ENCODE results near the gene WDR86.

The WDR86 gene

GRCh38 chr7:151411551-151411950, 1.7 kb upstream of the WDR86 start:
- H3K36me3 ChIP-seq (ENCODE audit: insufficient read depth, low read length): no peaks in the 10 kb centered on the region
- H3K9me3 ChIP-seq (ENCODE audit: control insufficient read depth, insufficient read depth, low read length): no peaks in the 10 kb centered on the region
- peaks cover 19% of the 10 kb centered on the region for H3K4me1 ChIP-seq (ENCODE audit: insufficient read depth, low read length)
- H3K9ac ChIP-seq (ENCODE audit: low read depth, low read length): no peak overlapping the region; the same call in 1 of the 2 replicates

DNA sequence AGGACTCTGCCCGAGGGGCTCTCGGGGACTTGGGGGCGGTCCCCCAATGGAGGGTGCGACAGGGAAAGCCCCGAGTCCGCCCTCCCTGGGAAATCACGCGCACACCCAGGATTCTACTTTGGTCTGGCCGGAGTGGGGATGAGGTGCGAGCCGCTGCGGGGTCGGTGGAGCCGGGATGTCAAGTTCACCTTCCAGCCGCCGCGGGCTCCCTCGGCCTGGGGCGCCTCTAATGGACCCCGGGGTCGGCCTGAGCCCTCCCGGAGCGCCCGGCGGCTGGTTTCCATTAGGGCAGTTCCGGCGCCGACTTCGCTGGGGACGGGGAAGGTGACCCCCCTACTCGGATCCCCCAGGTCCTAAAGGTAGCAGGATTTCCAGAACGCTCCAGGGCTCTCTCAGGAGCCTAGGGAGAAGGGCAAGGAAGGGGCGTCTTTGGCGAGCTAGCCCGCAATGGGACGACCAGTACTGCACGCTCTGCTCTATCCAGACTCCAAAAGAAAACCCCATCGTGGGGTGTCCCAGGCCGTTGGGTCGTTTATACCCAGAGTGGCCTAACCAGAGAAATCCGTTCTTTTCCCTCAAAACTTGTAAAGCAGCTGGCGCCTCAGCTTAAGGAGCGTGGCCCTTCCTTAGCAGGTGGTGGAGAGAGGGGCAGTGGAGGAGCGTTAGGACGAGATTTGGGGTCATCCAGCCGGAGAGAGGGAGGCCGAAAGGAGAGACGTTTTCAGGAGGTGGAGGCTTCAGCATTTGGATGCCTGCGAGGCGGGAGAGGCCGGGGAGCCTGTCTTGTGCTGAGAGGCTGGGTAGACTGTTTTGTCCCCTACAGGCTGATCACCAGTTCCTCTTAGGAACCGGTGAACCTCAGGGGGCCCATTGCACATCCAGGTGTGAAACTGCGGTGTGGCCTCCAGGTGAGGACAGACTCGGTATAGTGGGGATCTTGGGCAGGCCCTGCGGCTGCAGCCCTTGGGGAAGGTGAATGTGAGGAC, 860 bp upstream of the WDR86 start:
- Histone ChIP-seq H3K9me3 (ENCODE audit: control insufficient read depth, insufficient read depth, low read length) (no peaks in the 10 kb centered on the region), H3K4me1 (ENCODE audit: insufficient read depth, low read length) (peaks cover 17% of the 10 kb centered on the region; the same call in 1 of the 2 replicates), H3K9ac (ENCODE audit: low read depth, low read length) (peak overlapping the region; percentile 82), H3K36me3 (ENCODE audit: insufficient read depth, low read length) (no peaks in the 10 kb centered on the region)

DNA sequence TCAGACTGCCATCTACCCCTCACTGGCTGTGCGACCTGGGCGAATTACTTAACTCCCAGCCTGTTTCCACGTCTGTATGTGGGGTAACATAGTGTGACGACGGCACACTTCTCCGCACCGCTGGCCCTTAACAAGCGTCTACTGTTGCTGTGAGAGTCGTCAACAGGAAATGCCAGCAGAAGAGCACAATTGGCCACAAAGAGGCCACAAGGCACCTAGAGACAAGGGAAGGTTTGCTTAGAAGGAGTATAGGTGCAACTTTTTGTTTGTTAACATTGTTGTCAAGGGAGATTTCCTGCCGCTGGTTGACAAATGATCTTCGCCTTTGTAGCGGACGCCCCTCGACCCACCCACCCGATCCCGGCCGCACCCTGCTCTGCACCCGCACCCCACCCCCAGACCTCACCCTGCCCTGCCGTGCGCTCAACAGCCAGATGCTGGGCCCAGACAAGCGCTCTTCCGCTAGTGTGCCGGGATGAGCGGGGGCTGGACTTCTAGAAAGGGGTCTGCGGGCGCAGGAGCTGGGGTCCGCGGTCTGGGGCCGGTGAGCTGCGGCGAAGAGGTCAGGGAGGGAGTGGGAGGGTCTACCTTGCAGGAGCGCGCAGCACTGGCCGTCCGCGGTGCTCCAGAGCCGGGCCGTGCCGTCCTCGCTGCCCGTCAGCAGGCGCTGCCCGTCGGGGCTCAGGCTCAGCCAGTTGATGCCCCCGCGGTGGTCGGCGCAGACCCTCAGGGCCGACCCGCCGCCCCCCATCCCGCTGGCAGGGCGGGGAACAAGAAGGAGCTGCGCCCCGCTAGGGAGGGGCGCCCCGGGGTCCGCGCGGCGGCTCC, 785 bp downstream of the WDR86 start:
- peaks cover 17% of the 10 kb centered on the region; the same call in 1 of the 2 replicates for H3K4me1 ChIP-seq (ENCODE audit: insufficient read depth, low read length)
- H3K9me3 ChIP-seq (ENCODE audit: control insufficient read depth, insufficient read depth, low read length): no peaks in the 10 kb centered on the region
- H3K9ac ChIP-seq (ENCODE audit: low read depth, low read length): peak overlapping the region; percentile 82
- no peaks in the 10 kb centered on the region for H3K36me3 ChIP-seq (ENCODE audit: insufficient read depth, low read length)

- H3K9ac ChIP-seq (ENCODE audit: low read depth, low read length): peak overlapping the region; percentile 82
- peaks cover 17% of the 10 kb centered on the region; the same call in 1 of the 2 replicates for H3K4me1 ChIP-seq (ENCODE audit: insufficient read depth, low read length)
Observed at GRCh38 chr7:151408498-151408838, 1.4 kb downstream of the WDR86 start.

GRCh38 chr7:151406886-151407583, 2.8 kb downstream of the WDR86 start:
- Histone ChIP-seq H3K9ac (ENCODE audit: low read depth, low read length) (no peak overlapping the region), H3K4me1 (ENCODE audit: insufficient read depth, low read length) (peaks cover 17% of the 10 kb centered on the region; the same call in 1 of the 2 replicates), H3K36me3 (ENCODE audit: insufficient read depth, low read length) (no peaks in the 10 kb centered on the region), H3K9me3 (ENCODE audit: control insufficient read depth, insufficient read depth, low read length) (no peaks in the 10 kb centered on the region)

More at GRCh38 chr7:151408498-151408838, 1.4 kb downstream of the WDR86 start:
- Histone ChIP-seq H3K36me3 (ENCODE audit: insufficient read depth, low read length) (no peaks in the 10 kb centered on the region), H3K9me3 (ENCODE audit: control insufficient read depth, insufficient read depth, low read length) (no peaks in the 10 kb centered on the region)

DNA sequence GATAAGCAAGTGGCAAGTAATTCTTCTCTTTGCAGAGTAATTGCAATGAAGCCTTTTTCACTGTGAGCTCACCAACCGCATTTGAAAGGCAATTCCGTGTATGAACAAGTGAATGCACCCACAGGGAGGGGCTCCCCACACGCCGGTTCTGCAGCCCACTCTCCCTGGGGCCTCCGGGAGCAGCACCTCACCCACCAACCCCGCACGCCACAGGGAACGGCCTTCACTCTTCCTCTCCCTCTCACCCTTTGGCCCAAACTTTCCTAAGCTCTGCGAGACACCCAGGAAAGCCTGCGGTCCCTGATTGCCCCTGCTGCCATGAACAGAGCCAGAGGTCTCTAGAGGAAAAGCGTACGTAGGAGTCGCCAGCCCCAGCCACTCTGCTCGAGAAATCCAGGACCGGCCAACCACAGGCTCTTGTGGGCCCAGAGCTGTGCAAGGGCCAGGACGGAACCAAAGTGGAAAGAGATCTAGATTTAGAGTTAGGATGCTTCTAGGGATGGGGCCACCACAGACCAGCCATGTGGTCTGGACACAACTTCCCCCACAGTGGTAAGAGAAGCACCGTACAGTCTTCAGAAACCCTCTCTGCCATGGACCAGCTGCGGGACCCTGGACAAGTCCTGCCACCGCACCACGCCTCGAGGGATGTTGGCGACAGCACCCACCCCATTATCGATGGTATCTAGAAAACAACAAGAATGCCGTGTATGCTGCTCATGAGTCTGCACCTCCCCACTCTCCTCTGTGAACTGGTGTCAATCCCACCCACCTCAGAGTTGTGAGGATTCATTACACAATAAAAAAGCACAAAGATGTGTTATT, 3.6 kb downstream of the WDR86 start:
- Histone ChIP-seq H3K9ac (ENCODE audit: low read depth, low read length) (no peak overlapping the region), H3K4me1 (ENCODE audit: insufficient read depth, low read length) (peaks cover 10% of the 10 kb centered on the region; the same call in 1 of the 2 replicates), H3K9me3 (ENCODE audit: control insufficient read depth, insufficient read depth, low read length) (no peaks in the 10 kb centered on the region), H3K36me3 (ENCODE audit: insufficient read depth, low read length) (no peaks in the 10 kb centered on the region)

DNA sequence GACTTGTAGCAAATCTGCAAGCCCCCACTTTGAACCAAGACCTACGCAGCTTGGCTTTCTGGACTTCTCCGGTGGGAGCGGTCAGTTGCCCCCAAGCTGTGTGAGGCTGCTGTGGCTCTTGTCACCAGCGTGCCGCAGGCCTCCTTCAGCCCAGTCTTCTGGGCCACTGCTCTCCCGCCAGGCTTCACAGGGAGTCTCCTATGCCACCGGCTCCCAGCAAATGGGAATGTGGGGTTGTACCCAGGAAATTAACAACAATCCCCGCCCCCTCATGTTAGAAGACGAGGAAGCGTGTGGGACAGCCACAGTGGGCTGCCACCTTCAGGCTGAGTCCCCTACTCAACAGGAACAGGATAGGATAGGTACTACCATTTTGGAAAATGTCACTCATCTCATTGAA, 4.2 kb downstream of the WDR86 start:
- Histone ChIP-seq H3K9ac (ENCODE audit: low read depth, low read length) (no peak overlapping the region), H3K4me1 (ENCODE audit: insufficient read depth, low read length) (peaks cover 8% of the 10 kb centered on the region; the same call in 1 of the 2 replicates), H3K9me3 (ENCODE audit: control insufficient read depth, insufficient read depth, low read length) (no peaks in the 10 kb centered on the region), H3K36me3 (ENCODE audit: insufficient read depth, low read length) (no peaks in the 10 kb centered on the region)

DNA sequence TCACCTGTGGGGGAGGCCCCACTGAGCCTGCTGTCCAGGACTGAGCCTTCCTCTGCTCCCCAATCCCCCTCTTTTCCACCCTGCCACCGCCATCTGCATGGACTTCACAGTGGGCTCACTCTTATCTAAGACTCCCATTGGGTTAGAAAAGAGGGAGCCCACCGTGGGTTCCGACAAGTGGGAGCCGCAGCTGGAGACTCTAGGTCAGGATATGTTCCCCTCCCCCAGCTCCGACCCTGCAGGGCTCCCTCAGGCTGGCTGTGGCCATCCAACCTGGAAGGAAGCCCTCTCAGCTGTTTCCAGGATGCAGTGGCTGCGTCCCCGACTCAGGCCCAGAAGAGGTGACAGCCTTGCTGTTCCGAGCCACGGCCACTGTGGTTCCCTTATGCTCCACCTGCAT, 4.8 kb downstream of the WDR86 start:
- Histone ChIP-seq H3K36me3 (ENCODE audit: insufficient read depth, low read length) (no peaks in the 10 kb centered on the region), H3K9me3 (ENCODE audit: control insufficient read depth, insufficient read depth, low read length) (no peaks in the 10 kb centered on the region), H3K9ac (ENCODE audit: low read depth, low read length) (no peak overlapping the region), H3K4me1 (ENCODE audit: insufficient read depth, low read length) (peaks cover 9% of the 10 kb centered on the region; the same call in 1 of the 2 replicates)

GRCh38 chr7:151404216-151405011, 5.4 kb downstream of the WDR86 start:
- Histone ChIP-seq H3K9ac (ENCODE audit: low read depth, low read length) (no peak overlapping the region), H3K36me3 (ENCODE audit: insufficient read depth, low read length) (no peaks in the 10 kb centered on the region), H3K9me3 (ENCODE audit: control insufficient read depth, insufficient read depth, low read length) (no peaks in the 10 kb centered on the region), H3K4me1 (ENCODE audit: insufficient read depth, low read length) (peaks cover 9% of the 10 kb centered on the region; the same call in 1 of the 2 replicates)

GRCh38 chr7:151403764-151404163, 6.1 kb downstream of the WDR86 start:
- Histone ChIP-seq H3K36me3 (ENCODE audit: insufficient read depth, low read length) (no peaks in the 10 kb centered on the region), H3K4me1 (ENCODE audit: insufficient read depth, low read length) (peaks cover 9% of the 10 kb centered on the region; the same call in 1 of the 2 replicates), H3K9ac (ENCODE audit: low read depth, low read length) (no peak overlapping the region), H3K9me3 (ENCODE audit: control insufficient read depth, insufficient read depth, low read length) (no peaks in the 10 kb centered on the region)

DNA sequence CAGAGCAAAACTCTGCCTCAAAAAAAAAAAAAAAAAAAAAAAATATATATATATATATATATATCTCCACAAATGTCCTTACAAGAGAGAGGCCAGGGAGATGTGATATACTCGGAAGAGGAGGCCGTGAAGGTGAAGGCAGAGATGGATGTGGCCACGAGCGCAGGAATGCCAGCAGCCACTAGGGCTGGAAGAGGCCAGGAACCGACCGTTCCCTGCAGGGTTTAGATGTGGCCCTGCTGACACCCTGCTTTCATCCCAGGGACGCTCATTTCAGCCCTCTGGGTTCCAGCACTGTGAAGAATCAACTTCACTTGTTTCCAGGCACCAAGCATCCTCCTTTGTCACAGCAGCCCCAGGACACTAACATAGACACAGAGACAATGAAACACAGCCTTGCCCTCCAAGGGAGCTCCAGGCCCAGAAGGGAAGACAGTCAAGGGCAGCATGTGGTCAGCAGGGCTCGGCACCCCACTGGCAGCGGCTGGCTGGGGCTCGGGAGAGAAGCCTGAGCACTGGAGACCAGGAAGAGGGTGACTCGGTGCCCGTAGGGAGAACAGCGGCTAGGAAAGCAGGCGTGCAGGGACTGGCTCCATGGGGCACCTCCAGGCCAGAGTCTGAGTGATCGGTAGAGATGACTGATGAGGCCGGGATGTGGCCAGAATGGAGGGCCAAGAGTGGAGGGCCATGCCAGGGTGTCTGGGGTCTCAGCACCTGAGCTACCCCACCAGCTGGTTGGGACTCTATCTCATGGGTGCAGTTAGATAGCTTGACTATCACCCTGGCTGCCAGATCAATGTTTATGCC, 7.6 kb downstream of the WDR86 start:
- no peaks in the 10 kb centered on the region for H3K9me3 ChIP-seq (ENCODE audit: control insufficient read depth, insufficient read depth, low read length)
- H3K4me1 ChIP-seq (ENCODE audit: insufficient read depth, low read length): peaks cover 6% of the 10 kb centered on the region; the same call in 1 of the 2 replicates
- H3K9ac ChIP-seq (ENCODE audit: low read depth, low read length): no peak overlapping the region
- H3K36me3 ChIP-seq (ENCODE audit: insufficient read depth, low read length): no peaks in the 10 kb centered on the region

DNA sequence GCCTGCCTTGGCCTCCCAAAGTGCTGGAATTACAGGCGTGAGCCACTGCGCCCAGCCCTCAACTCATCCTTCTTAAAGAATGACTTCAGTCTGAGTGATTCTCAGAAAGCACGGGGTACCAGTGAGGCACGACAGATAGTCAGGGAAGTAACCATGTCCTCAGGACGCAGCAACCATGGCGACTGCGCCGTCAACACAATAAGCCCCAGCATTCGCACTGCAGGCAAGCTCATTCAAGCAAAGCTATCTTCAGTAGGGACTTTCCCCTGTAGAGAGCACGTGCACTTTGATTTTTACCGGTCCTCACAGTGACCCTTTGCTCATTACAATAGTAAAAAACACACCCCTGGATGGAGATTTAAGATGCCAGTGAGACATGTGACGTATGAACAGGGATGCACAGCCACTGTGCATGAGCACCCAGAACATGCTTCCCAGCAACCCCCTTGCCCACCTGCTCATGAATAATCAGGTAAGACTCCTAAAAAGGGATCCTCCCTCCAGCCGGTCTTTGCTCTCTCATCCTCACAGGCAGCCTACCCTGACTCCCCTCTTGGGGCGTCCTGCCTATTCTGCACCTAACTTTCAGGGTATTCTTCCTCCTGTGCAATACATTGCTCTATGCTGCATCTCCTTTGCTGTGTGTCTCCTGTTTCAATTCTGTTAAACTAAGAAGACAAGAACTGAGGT, 9.1 kb downstream of the WDR86 start:
- H3K36me3 ChIP-seq (ENCODE audit: insufficient read depth, low read length): no peaks in the 10 kb centered on the region
- H3K4me1 ChIP-seq (ENCODE audit: insufficient read depth, low read length): peaks cover 6% of the 10 kb centered on the region; the same call in 1 of the 2 replicates
- H3K9me3 ChIP-seq (ENCODE audit: control insufficient read depth, insufficient read depth, low read length): no peaks in the 10 kb centered on the region
- H3K9ac ChIP-seq (ENCODE audit: low read depth, low read length): no peak overlapping the region
